Stomach (tissue), 4 donors: ENCODE data around the gene TEX19.

ENCODE experiments used
- POLR2A ChIP-seq, 4 donors: fragments of 450-650 bp; IDR thresholded peaks; one replicate each; pipeline ENCODE4 v1.6.1; 2016; ENCODE audit warnings: antibody characterized with exemption in 4 of 4, control low read depth in 2 of 4, mild to moderate bottlenecking in 1 of 4, moderate library complexity in 1 of 4
- TF ChIP-seq, protein P1 (sequence below), 7 experiments: fragments of 450-650 bp in 4 of 7; fragments of 200-600 bp in 3 of 7; sonication (generic) in 3 of 7; IDR thresholded peaks; one replicate each; pipeline ENCODE4 v1.5.1; 2016 to 2019; ENCODE audit warnings: antibody characterized with exemption in 7 of 7, control low read depth in 2 of 7, mild to moderate bottlenecking in 1 of 7

DNA sequence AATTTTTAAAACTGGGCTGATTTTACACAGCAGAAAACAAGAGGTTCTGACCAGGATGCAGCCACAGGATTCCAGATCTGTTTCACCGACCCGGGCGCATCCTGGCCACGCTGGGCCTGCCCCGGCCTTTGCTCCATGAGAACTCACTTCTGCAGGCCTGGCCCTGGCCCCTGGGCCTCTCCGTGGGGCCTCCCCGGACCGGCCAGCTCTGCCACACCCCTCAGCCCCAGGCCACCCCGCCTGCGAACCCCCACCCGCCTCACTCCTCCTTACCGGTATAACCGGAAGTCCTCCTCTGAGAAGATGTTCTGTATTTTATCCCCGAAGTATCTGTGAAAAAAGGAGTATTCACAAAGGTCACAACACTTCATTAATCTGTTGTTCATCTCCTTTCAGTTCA lies 46.0 kb downstream of the TEX19 start:
- TF ChIP-seq, protein P1, sequence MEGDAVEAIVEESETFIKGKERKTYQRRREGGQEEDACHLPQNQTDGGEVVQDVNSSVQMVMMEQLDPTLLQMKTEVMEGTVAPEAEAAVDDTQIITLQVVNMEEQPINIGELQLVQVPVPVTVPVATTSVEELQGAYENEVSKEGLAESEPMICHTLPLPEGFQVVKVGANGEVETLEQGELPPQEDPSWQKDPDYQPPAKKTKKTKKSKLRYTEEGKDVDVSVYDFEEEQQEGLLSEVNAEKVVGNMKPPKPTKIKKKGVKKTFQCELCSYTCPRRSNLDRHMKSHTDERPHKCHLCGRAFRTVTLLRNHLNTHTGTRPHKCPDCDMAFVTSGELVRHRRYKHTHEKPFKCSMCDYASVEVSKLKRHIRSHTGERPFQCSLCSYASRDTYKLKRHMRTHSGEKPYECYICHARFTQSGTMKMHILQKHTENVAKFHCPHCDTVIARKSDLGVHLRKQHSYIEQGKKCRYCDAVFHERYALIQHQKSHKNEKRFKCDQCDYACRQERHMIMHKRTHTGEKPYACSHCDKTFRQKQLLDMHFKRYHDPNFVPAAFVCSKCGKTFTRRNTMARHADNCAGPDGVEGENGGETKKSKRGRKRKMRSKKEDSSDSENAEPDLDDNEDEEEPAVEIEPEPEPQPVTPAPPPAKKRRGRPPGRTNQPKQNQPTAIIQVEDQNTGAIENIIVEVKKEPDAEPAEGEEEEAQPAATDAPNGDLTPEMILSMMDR (IDR thresholded peaks at IDR 0.05), result no peak
- no peak for TF ChIP-seq POLR2A (IDR thresholded peaks at IDR 0.05)
